ENCODE results near the gene TENM3. TPM values are rescaled to one million over a fixed set of nuclear protein-coding genes. Genes with fewer than 3 reads are reported as not detected.

TENM3 gene
- total RNA-seq, 2 experiments from 2014 or later: not detected

DNA sequence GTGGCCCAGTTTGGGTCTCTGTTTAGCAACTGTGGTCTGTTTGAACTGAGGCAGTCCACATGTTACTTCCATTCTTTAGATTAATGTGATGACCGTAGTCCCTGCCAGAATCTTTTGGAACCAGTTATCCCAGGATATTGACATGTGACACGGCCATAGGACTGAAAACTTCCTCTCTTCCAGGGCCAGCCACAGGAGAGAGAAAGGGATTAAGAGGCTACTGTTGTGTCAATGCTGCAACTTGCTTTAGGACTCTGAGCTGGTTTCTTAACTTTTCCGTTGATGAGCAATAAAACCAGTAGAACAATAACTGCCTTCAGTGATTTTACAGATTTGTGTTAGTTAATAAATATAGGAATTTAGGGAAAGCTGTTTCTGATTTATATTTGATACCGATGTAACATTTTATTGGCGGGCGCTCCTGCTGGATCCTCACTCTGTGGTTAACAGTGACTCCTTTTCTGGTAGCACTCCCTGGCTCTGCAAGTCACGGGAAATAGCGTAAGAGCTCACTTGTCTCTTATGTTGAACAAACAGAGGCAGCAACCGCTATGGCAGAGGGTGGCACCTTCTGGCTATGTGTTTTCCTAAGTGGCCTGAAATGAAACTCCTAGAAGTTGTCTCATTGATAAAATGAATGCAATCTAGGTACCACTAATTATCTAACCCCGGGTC is 2.5 kb downstream of the TENM3 start:
- POLR2A ChIA-PET: interaction anchor here (0.5 kb wide), 1 partner anchor 567 kb away, joined by 3 read pairs; no protein-coding TSS in a partner anchor
- TF ChIP-seq, protein P1, sequence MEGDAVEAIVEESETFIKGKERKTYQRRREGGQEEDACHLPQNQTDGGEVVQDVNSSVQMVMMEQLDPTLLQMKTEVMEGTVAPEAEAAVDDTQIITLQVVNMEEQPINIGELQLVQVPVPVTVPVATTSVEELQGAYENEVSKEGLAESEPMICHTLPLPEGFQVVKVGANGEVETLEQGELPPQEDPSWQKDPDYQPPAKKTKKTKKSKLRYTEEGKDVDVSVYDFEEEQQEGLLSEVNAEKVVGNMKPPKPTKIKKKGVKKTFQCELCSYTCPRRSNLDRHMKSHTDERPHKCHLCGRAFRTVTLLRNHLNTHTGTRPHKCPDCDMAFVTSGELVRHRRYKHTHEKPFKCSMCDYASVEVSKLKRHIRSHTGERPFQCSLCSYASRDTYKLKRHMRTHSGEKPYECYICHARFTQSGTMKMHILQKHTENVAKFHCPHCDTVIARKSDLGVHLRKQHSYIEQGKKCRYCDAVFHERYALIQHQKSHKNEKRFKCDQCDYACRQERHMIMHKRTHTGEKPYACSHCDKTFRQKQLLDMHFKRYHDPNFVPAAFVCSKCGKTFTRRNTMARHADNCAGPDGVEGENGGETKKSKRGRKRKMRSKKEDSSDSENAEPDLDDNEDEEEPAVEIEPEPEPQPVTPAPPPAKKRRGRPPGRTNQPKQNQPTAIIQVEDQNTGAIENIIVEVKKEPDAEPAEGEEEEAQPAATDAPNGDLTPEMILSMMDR (conservative IDR thresholded peaks at IDR 0.05; ENCODE audit: low read length): no peak
- TF ChIP-seq EZH2phosphoT487 (IDR thresholded peaks at IDR 0.05; ENCODE audit: borderline replicate concordance, low read depth, low read length): no peak
- Histone ChIP-seq H3K4me2 (ENCODE audit: low read length) (no peak overlapping the region), H3K36me3 (ENCODE audit: insufficient read depth, low read length) (no peaks in the 10 kb centered on the region), H3K27ac (ENCODE audit: low read depth, low read length, poor library complexity, severe bottlenecking) (no peak overlapping the region), H4K20me1 (ENCODE audit: insufficient read depth, low read length) (no peaks in the 10 kb centered on the region), H3K4me1 (ENCODE audit: insufficient read depth, low read length, poor library complexity, severe bottlenecking) (no peaks in the 10 kb centered on the region), H3K9me2 (ENCODE audit: insufficient read depth, low read length) (no peaks in the 10 kb centered on the region), H3K4me3 (ENCODE audit: low read depth, low read length, poor library complexity, severe bottlenecking) (no peak overlapping the region), H3K79me2 (ENCODE audit: insufficient read depth, low read depth, low read length) (no peaks in the 10 kb centered on the region), H2AFZ (ENCODE audit: low read length) (no peak overlapping the region), H3K9me3 (ENCODE audit: low read length) (no peaks in the 10 kb centered on the region)
- CTCF ChIA-PET (ENCODE audit: unreplicated experiment): no interaction called here
- intact Hi-C loops (cut with micrococcal nuclease; ENCODE audit: unreplicated experiment): no loop called here
- no TSS peak for BruUV-seq (replicated peaks)
- DNase-seq (ENCODE audit: low spot score): no peak

GRCh38 chr4:182246401-182247205 is 3.4 kb downstream of the TENM3 start:
- intact Hi-C loops (cut with micrococcal nuclease; ENCODE audit: unreplicated experiment): no loop called here
- H3K9me2 ChIP-seq (ENCODE audit: insufficient read depth, low read length): no peaks in the 10 kb centered on the region
- H3K27ac ChIP-seq (ENCODE audit: low read depth, low read length, poor library complexity, severe bottlenecking): no peak overlapping the region
- no peaks in the 10 kb centered on the region for H4K20me1 ChIP-seq (ENCODE audit: insufficient read depth, low read length)
- H3K4me2 ChIP-seq (ENCODE audit: low read length): no peak overlapping the region
- CTCF ChIA-PET (ENCODE audit: unreplicated experiment): no interaction called here
- TF ChIP-seq EZH2phosphoT487 (IDR thresholded peaks at IDR 0.05; ENCODE audit: borderline replicate concordance, low read depth, low read length): no peak
- TF ChIP-seq, protein P1 (conservative IDR thresholded peaks at IDR 0.05; ENCODE audit: low read length): no peak
- H3K4me3 ChIP-seq (ENCODE audit: low read depth, low read length, poor library complexity, severe bottlenecking): no peak overlapping the region
- no peak overlapping the region for H2AFZ ChIP-seq (ENCODE audit: low read length)
- no peaks in the 10 kb centered on the region for H3K36me3 ChIP-seq (ENCODE audit: insufficient read depth, low read length)
- POLR2A ChIA-PET: no interaction called here
- no peaks in the 10 kb centered on the region for H3K4me1 ChIP-seq (ENCODE audit: insufficient read depth, low read length, poor library complexity, severe bottlenecking)
- H3K79me2 ChIP-seq (ENCODE audit: insufficient read depth, low read depth, low read length): no peaks in the 10 kb centered on the region
- no peaks in the 10 kb centered on the region for H3K9me3 ChIP-seq (ENCODE audit: low read length)
- no TSS peak for BruUV-seq (replicated peaks)
- no peak for DNase-seq (ENCODE audit: low spot score)

- TF ChIP-seq, protein P1 (conservative IDR thresholded peaks at IDR 0.05; ENCODE audit: low read length): no peak
- TF ChIP-seq EZH2phosphoT487 (IDR thresholded peaks at IDR 0.05; ENCODE audit: borderline replicate concordance, low read depth, low read length): no peak
- no peaks in the 10 kb centered on the region for H4K20me1 ChIP-seq (ENCODE audit: insufficient read depth, low read length)
- ChIA-PET POLR2A (no interaction called here), CTCF (ENCODE audit: unreplicated experiment) (no interaction called here)
- no peaks in the 10 kb centered on the region for H3K4me1 ChIP-seq (ENCODE audit: insufficient read depth, low read length, poor library complexity, severe bottlenecking)
- BruUV-seq (replicated peaks): no TSS peak
- no peaks in the 10 kb centered on the region for H3K9me2 ChIP-seq (ENCODE audit: insufficient read depth, low read length)
- H3K9me3 ChIP-seq (ENCODE audit: low read length): no peaks in the 10 kb centered on the region
- no peaks in the 10 kb centered on the region for H3K79me2 ChIP-seq (ENCODE audit: insufficient read depth, low read depth, low read length)
- H3K27ac ChIP-seq (ENCODE audit: low read depth, low read length, poor library complexity, severe bottlenecking): no peak overlapping the region
- no peaks in the 10 kb centered on the region for H3K36me3 ChIP-seq (ENCODE audit: insufficient read depth, low read length)
- intact Hi-C loops (cut with micrococcal nuclease; ENCODE audit: unreplicated experiment): no loop called here
- no peak for DNase-seq (ENCODE audit: low spot score)
- no peak overlapping the region for H2AFZ ChIP-seq (ENCODE audit: low read length)
- H3K4me2 ChIP-seq (ENCODE audit: low read length): no peak overlapping the region
- H3K4me3 ChIP-seq (ENCODE audit: low read depth, low read length, poor library complexity, severe bottlenecking): no peak overlapping the region
These were observed 5.1 kb downstream of the TENM3 start for GRCh38 chr4:182248295-182248694.

Measured in OCI-LY7 (cell line).